GM23248 (cell line): ENCODE results near the gene POLR2F. TPM values are rescaled to one million over a fixed set of nuclear protein-coding genes. Genes with fewer than 3 reads are reported as not detected.

Source experiments
- DNase-seq: peaks from one replicate; pipeline ENCODE4 v3.0.0-alpha.2; 2015
- H2AFZ ChIP-seq: fragments of 200-600 bp; sonication (generic); 2 replicates; pipeline ENCODE4 v1.6.1; 2016; ENCODE audit warnings: antibody characterized with exemption
- H3F3A ChIP-seq: fragments of 200-600 bp; sonication (generic); 2 replicates; pipeline ENCODE4 v1.6.1; 2016; ENCODE audit warnings: mild to moderate bottlenecking, antibody characterized with exemption, mixed run types; ENCODE audit not compliant: insufficient read depth
- H3K27ac ChIP-seq: fragments of 200-600 bp; sonication (generic); 2 replicates; pipeline ENCODE4 v1.5.1; 2016; ENCODE audit warnings: mild to moderate bottlenecking
- H3K27me3 ChIP-seq: fragments of 200-600 bp; sonication (generic); replicated peaks from 2 replicates; pipeline ENCODE4 v1.6.1; 2016; ENCODE audit warnings: mild to moderate bottlenecking; ENCODE audit not compliant: insufficient read depth
- H3K36me3 ChIP-seq: fragments of 200-600 bp; sonication (generic); 2 replicates; pipeline ENCODE4 v1.6.1; 2016; ENCODE audit warnings: low read depth, mild to moderate bottlenecking
- H3K4me1 ChIP-seq: fragments of 200-600 bp; sonication (generic); 2 replicates; pipeline ENCODE4 v1.6.1; 2016; ENCODE audit warnings: mild to moderate bottlenecking; ENCODE audit not compliant: insufficient read depth
- H3K4me2 ChIP-seq: fragments of 200-600 bp; sonication (generic); one replicate; pipeline ENCODE4 v1.6.1; 2016; ENCODE audit warnings: mild to moderate bottlenecking; ENCODE audit not compliant: unreplicated experiment
- H3K4me3 ChIP-seq: fragments of 200-600 bp; sonication (generic); 2 replicates; pipeline ENCODE4 v1.5.1; 2016; ENCODE audit warnings: mild to moderate bottlenecking
- H3K79me2 ChIP-seq: fragments of 200-600 bp; sonication (generic); 2 replicates; pipeline ENCODE4 v1.6.1; 2016; ENCODE audit warnings: mild to moderate bottlenecking; ENCODE audit not compliant: insufficient read depth
- H3K9ac ChIP-seq: fragments of 200-600 bp; sonication (generic); 2 replicates; pipeline ENCODE4 v1.6.1; 2016; ENCODE audit warnings: mild to moderate bottlenecking
- H3K9me2 ChIP-seq: fragments of 200-600 bp; sonication (generic); 2 replicates; pipeline ENCODE4 v1.6.1; 2016; ENCODE audit warnings: mixed run types, mild to moderate bottlenecking, moderate library complexity; ENCODE audit not compliant: insufficient read depth
- H3K9me3 ChIP-seq: fragments of 200-600 bp; sonication (generic); one replicate; pipeline ENCODE4 v1.6.1; 2017; ENCODE audit warnings: low read depth
- H4K20me1 ChIP-seq: fragments of 200-600 bp; sonication (generic); 2 replicates; pipeline ENCODE4 v1.6.0; 2016; ENCODE audit not compliant: insufficient read depth
- EZH2 ChIP-seq: fragments of 200-600 bp; sonication (generic); IDR thresholded peaks from 2 replicates; pipeline ENCODE4 v1.6.1; 2018; ENCODE audit warnings: antibody characterized with exemption, mild to moderate bottlenecking; ENCODE audit not compliant: insufficient read depth, poor library complexity, severe bottlenecking
- EZH2phosphoT487 ChIP-seq: fragments of 200-600 bp; sonication (generic); IDR thresholded peaks from 2 replicates; pipeline ENCODE4 v1.6.1; 2018; ENCODE audit warnings: antibody characterized with exemption, moderate library complexity, mild to moderate bottlenecking, low read depth; ENCODE audit not compliant: insufficient read depth
- WGBS, 2 experiments: methylation state at CpG; one replicate each; pipeline ENCODE4 v1.1.6; 2015 to 2017; ENCODE audit warnings: low lambda C conversion rate in 2 of 2, low coverage in 1 of 2; ENCODE audit errors: missing lambda C conversion rate in 2 of 2; 5-methylcytosine and 5-hydroxymethylcytosine counted together
- in situ Hi-C: fragments of 300-500 bp; cut with MboI; formaldehyde crosslinking; loops from 2 replicates; pipeline ENCODE4 v1.15.0; 2020
- polyA plus RNA-seq: library from polyadenylated mRNA; unstranded; fragments of >200 nt; fragmentation: Nextera tagmentation; extraction: Ambion mirVana; gene quantifications from 2 replicates; pipeline ENCODE4 v1.2.1, GENCODE V29; 2016
- total RNA-seq: library from RNA; depleted of rRNA; stranded (reverse); fragments of >200 nt; shearing (Covaris generic); gene quantifications from 2 replicates; pipeline ENCODE4 v1.2.3, GENCODE V29; 2014

Gene POLR2F
- total and polyA plus RNA-seq, 2 experiments from 2014 or later, result 71.4 to 148 TPM

GRCh38 chr22:37917874-37918548 is 35.5 kb upstream of the POLR2F start:
- H3K4me1 ChIP-seq, result no peaks in the 10 kb centered on the region
- peaks cover 48% of the 10 kb centered on the region for H3K36me3 ChIP-seq
- no peak overlapping the region for H2AFZ ChIP-seq
- H3K27me3 ChIP-seq, result no peaks in the 10 kb centered on the region
- WGBS, 2 experiments, result 95 to 97% methylated on average over 4 of the region's 4 CpGs
- H3K9me2 ChIP-seq, result no peaks in the 10 kb centered on the region
- H4K20me1 ChIP-seq, result no peaks in the 10 kb centered on the region
- in situ Hi-C loops, result no loop called here
- H3K27ac ChIP-seq, result no peak overlapping the region
- H3K4me2 ChIP-seq, result no peak overlapping the region
- TF ChIP-seq EZH2phosphoT487 (no peak), EZH2 (no peak)
- no peak overlapping the region for H3K4me3 ChIP-seq
- no peak for DNase-seq
- no peak overlapping the region for H3K9ac ChIP-seq
- no peaks in the 10 kb centered on the region for H3F3A ChIP-seq
- H3K79me2 ChIP-seq, result 0 out of 2 replicates have a peak, but pooled peaks cover 6% of the 10 kb centered on the region
- no peaks in the 10 kb centered on the region for H3K9me3 ChIP-seq

GRCh38 chr22:37918580-37919270 is 34.8 kb upstream of the POLR2F start:
- TF ChIP-seq EZH2phosphoT487 (no peak), EZH2 (no peak)
- H3K79me2 ChIP-seq, result no peaks in the 10 kb centered on the region
- H3K4me3 ChIP-seq, result no peak overlapping the region
- WGBS, 2 experiments, result 83 to 86% methylated on average over 20 to 23 of the region's 25 CpGs
- no peaks in the 10 kb centered on the region for H3K27me3 ChIP-seq
- in situ Hi-C loops, result no loop called here
- H3K27ac ChIP-seq, result no peak overlapping the region
- H3K9me2 ChIP-seq, result no peaks in the 10 kb centered on the region
- DNase-seq, result no peak
- H3K36me3 ChIP-seq, result peaks cover 48% of the 10 kb centered on the region
- no peaks in the 10 kb centered on the region for H3F3A ChIP-seq
- H3K9me3 ChIP-seq, result no peaks in the 10 kb centered on the region
- no peaks in the 10 kb centered on the region for H3K4me1 ChIP-seq
- H4K20me1 ChIP-seq, result no peaks in the 10 kb centered on the region
- H2AFZ ChIP-seq, result no peak overlapping the region
- H3K9ac ChIP-seq, result no peak overlapping the region
- no peak overlapping the region for H3K4me2 ChIP-seq

- no peak overlapping the region for H2AFZ ChIP-seq
- no peak overlapping the region for H3K4me2 ChIP-seq
- no peaks in the 10 kb centered on the region for H3K79me2 ChIP-seq
- no peaks in the 10 kb centered on the region for H3K9me2 ChIP-seq
- no peaks in the 10 kb centered on the region for H3K9me3 ChIP-seq
- no peak for DNase-seq
- no peaks in the 10 kb centered on the region for H3F3A ChIP-seq
- in situ Hi-C loops, result no loop called here
- H3K27ac ChIP-seq, result no peak overlapping the region
- H4K20me1 ChIP-seq, result no peaks in the 10 kb centered on the region
- H3K4me3 ChIP-seq, result no peak overlapping the region
- no peaks in the 10 kb centered on the region for H3K4me1 ChIP-seq
- no peaks in the 10 kb centered on the region for H3K27me3 ChIP-seq
- no peak overlapping the region for H3K9ac ChIP-seq
- peaks cover 41% of the 10 kb centered on the region for H3K36me3 ChIP-seq
- 76 to 88% methylated on average over 5 of the region's 5 CpGs for WGBS, 2 experiments
- no peak for TF ChIP-seq EZH2phosphoT487
- no peak for TF ChIP-seq EZH2
Observed at GRCh38 chr22:37920126-37920525, 33.4 kb upstream of the POLR2F start.

GRCh38 chr22:37922191-37922590 is 31.3 kb upstream of the POLR2F start:
- no peaks in the 10 kb centered on the region for H3K4me1 ChIP-seq
- H3K4me3 ChIP-seq, result no peak overlapping the region
- no peak overlapping the region for H3K4me2 ChIP-seq
- no peak overlapping the region for H2AFZ ChIP-seq
- no peak for DNase-seq
- H3K79me2 ChIP-seq, result no peaks in the 10 kb centered on the region
- H3K36me3 ChIP-seq, result peaks cover 26% of the 10 kb centered on the region
- 90 to 91% methylated on average over 4 to 7 of the region's 11 CpGs for WGBS, 2 experiments
- no peak overlapping the region for H3K27ac ChIP-seq
- no peaks in the 10 kb centered on the region for H3F3A ChIP-seq
- no peaks in the 10 kb centered on the region for H3K27me3 ChIP-seq
- no peaks in the 10 kb centered on the region for H4K20me1 ChIP-seq
- in situ Hi-C loops, result no loop called here
- H3K9ac ChIP-seq, result no peak overlapping the region
- H3K9me3 ChIP-seq, result no peaks in the 10 kb centered on the region
- H3K9me2 ChIP-seq, result no peaks in the 10 kb centered on the region
- TF ChIP-seq EZH2 (no peak), EZH2phosphoT487 (no peak)
